MM.1S (cell line): ENCODE results near the gene CDON.
A peak's percentile ranks its signal among the peaks of the same experiment; 100 is the strongest.

Source experiments
- DNase-seq: peaks from one replicate; pipeline ENCODE4 v3.0.0-alpha.2; 2015
- H2AFZ ChIP-seq: fragments of 300-600 bp; sonication (generic); 2 replicates; pipeline ENCODE4 v1.6.0; 2016; ENCODE audit warnings: antibody characterized with exemption, low read length
- H3F3A ChIP-seq: fragments of 300-600 bp; sonication (generic); 2 replicates; pipeline ENCODE4 v1.6.1; 2016; ENCODE audit warnings: mild to moderate bottlenecking, antibody characterized with exemption, low read length, moderate library complexity, mixed read lengths; ENCODE audit not compliant: insufficient read depth
- H3K27ac ChIP-seq: fragments of 300-600 bp; sonication (generic); 2 replicates; pipeline ENCODE4 v1.5.1; 2016; ENCODE audit warnings: mild to moderate bottlenecking, low read length
- H3K27me3 ChIP-seq: fragments of 300-600 bp; sonication (generic); replicated peaks from 2 replicates; pipeline ENCODE4 v1.6.0; 2016; ENCODE audit warnings: low read length; ENCODE audit not compliant: insufficient read depth
- H3K36me3 ChIP-seq: fragments of 300-600 bp; sonication (generic); replicated peaks from 2 replicates; pipeline ENCODE4 v1.6.1; 2016; ENCODE audit warnings: mild to moderate bottlenecking, low read length, mixed read lengths; ENCODE audit not compliant: insufficient read depth
- H3K4me1 ChIP-seq: fragments of 300-600 bp; sonication (generic); 2 replicates; pipeline ENCODE4 v1.6.1; 2016; ENCODE audit warnings: low read length, mixed read lengths
- H3K4me2 ChIP-seq: fragments of 300-600 bp; sonication (generic); 2 replicates; pipeline ENCODE4 v1.6.0; 2016; ENCODE audit warnings: low read depth, low read length
- H3K4me3 ChIP-seq: fragments of 300-600 bp; sonication (generic); 2 replicates; pipeline ENCODE4 v1.5.1; 2016; ENCODE audit warnings: low read length, mixed read lengths
- H3K79me2 ChIP-seq: fragments of 300-600 bp; sonication (generic); 2 replicates; pipeline ENCODE4 v1.6.1; 2016; ENCODE audit warnings: mixed run types, low read length, mixed read lengths
- H3K9ac ChIP-seq: fragments of 300-600 bp; sonication (generic); 2 replicates; pipeline ENCODE4 v1.6.1; 2016; ENCODE audit warnings: low read length, mixed read lengths
- H3K9me2 ChIP-seq: fragments of 300-600 bp; sonication (generic); replicated peaks from 2 replicates; pipeline ENCODE4 v1.6.1; 2016; ENCODE audit warnings: mild to moderate bottlenecking, low read length, mixed read lengths; ENCODE audit not compliant: insufficient read depth
- H3K9me3 ChIP-seq: fragments of 300-600 bp; sonication (generic); replicated peaks from 2 replicates; pipeline ENCODE4 v1.6.1; 2016; ENCODE audit warnings: mild to moderate bottlenecking, low read length, mixed read lengths; ENCODE audit not compliant: insufficient read depth
- H4K20me1 ChIP-seq: fragments of 300-600 bp; sonication (generic); 2 replicates; pipeline ENCODE4 v1.6.1; 2016; ENCODE audit warnings: mild to moderate bottlenecking, low read length, moderate library complexity, mixed read lengths; ENCODE audit not compliant: insufficient read depth
- CTCF ChIP-seq: fragments of 300-600 bp; sonication (generic); IDR thresholded peaks from 2 replicates; pipeline ENCODE4 v1.5.1; 2016; ENCODE audit warnings: antibody characterized with exemption, low read length, mixed read lengths
- EZH2 ChIP-seq: fragments of 300-600 bp; sonication (generic); optimal IDR thresholded peaks from 2 replicates; pipeline ENCODE3; 2017; ENCODE audit warnings: low read depth, mild to moderate bottlenecking, antibody characterized with exemption, low read length, mixed read lengths
- EZH2phosphoT487 ChIP-seq: fragments of 300-600 bp; sonication (generic); IDR thresholded peaks from 2 replicates; pipeline ENCODE4 v1.6.1; 2018; ENCODE audit warnings: antibody characterized with exemption, low read length

Gene CDON

GRCh38 chr11:125935056-125935455 lies 127.6 kb downstream of the CDON start:
- H3K27me3 ChIP-seq, result no peaks in the 10 kb centered on the region
- 0 out of 2 replicates have a peak overlapping the region, but pooled peaks have one; percentile 7 for H2AFZ ChIP-seq
- no peak overlapping the region for H3K27ac ChIP-seq
- H3F3A ChIP-seq, result no peaks in the 10 kb centered on the region
- no peak overlapping the region for H3K4me2 ChIP-seq
- H4K20me1 ChIP-seq, result no peaks in the 10 kb centered on the region
- H3K4me3 ChIP-seq, result no peak overlapping the region
- no peak for DNase-seq
- TF ChIP-seq CTCF (peak; percentile 19), EZH2phosphoT487 (no peak)
- H3K79me2 ChIP-seq, result no peaks in the 10 kb centered on the region
- no peak overlapping the region for H3K9ac ChIP-seq
- H3K36me3 ChIP-seq, result no peaks in the 10 kb centered on the region
- H3K4me1 ChIP-seq, result no peaks in the 10 kb centered on the region
- H3K9me2 ChIP-seq, result no peaks in the 10 kb centered on the region
- H3K9me3 ChIP-seq, result no peaks in the 10 kb centered on the region

GRCh38 chr11:125934473-125934872 lies 128.2 kb downstream of the CDON start:
- no peak for DNase-seq
- H3K4me3 ChIP-seq, result no peak overlapping the region
- H3K9ac ChIP-seq, result no peak overlapping the region
- H3K9me3 ChIP-seq, result no peaks in the 10 kb centered on the region
- H3K4me2 ChIP-seq, result no peak overlapping the region
- no peak for TF ChIP-seq EZH2phosphoT487
- no peak for TF ChIP-seq CTCF
- TF ChIP-seq EZH2, result no peak
- no peaks in the 10 kb centered on the region for H3K27me3 ChIP-seq
- H3K9me2 ChIP-seq, result no peaks in the 10 kb centered on the region
- H3K79me2 ChIP-seq, result no peaks in the 10 kb centered on the region
- H3K27ac ChIP-seq, result no peak overlapping the region
- no peaks in the 10 kb centered on the region for H4K20me1 ChIP-seq
- H3F3A ChIP-seq, result no peaks in the 10 kb centered on the region
- H3K4me1 ChIP-seq, result no peaks in the 10 kb centered on the region
- no peak overlapping the region for H2AFZ ChIP-seq
- no peaks in the 10 kb centered on the region for H3K36me3 ChIP-seq

- H3K4me2 ChIP-seq, result no peak overlapping the region
- H2AFZ ChIP-seq, result no peak overlapping the region
- H3K27me3 ChIP-seq, result no peaks in the 10 kb centered on the region
- H3K27ac ChIP-seq, result no peak overlapping the region
- no peaks in the 10 kb centered on the region for H3K79me2 ChIP-seq
- no peaks in the 10 kb centered on the region for H4K20me1 ChIP-seq
- no peaks in the 10 kb centered on the region for H3F3A ChIP-seq
- no peaks in the 10 kb centered on the region for H3K4me1 ChIP-seq
- no peak overlapping the region for H3K4me3 ChIP-seq
- TF ChIP-seq CTCF, result no peak
- TF ChIP-seq EZH2phosphoT487, result no peak
- TF ChIP-seq EZH2, result no peak
- no peaks in the 10 kb centered on the region for H3K36me3 ChIP-seq
- H3K9me2 ChIP-seq, result no peaks in the 10 kb centered on the region
- no peaks in the 10 kb centered on the region for H3K9me3 ChIP-seq
- no peak for DNase-seq
- no peak overlapping the region for H3K9ac ChIP-seq
These were observed 129.4 kb downstream of the CDON start for GRCh38 chr11:125933030-125933813.
